ENCODE measurements around the gene CASKIN1.

Gene CASKIN1

DNA sequence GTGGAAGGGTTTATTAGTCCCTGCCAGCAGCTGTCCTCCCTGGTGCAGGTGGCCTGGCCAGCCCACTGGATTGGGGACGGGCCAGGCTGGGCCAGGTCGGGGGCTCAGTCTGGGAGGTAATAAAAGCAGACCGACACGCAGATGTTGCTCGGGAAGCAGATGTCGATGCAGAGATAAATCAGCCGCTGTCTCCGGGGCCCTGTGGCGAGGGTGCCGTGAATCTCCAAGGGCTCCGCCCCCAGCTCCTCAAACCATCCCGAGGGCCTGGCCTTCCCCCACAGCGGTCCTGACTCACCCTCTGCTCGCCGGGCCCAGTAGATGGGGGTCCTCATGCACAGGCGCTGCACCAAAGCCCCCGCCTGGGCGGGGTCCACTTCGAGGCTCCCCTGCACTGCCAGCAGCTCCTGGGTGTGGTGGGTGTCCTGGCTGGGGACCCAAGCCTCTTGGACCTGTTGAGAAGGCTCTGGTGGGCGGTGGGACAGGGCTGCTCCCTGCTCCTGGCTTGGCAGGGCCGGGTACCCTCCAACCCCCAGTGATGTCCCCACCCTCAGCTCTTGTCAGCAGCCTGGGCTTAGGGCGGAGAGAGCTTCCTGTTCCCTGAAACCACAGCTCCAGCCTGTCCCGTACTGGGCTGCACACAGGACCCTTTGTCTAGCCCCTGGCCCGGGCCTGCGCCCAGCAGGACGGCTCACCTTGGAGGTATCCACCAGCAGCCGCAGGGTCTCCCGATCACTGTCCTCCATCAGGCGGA lies 13.0 kb upstream of the CASKIN1 start:
- TF ChIP-seq TCF12 (IDR thresholded peaks at IDR 0.05; ENCODE audit: low read depth) (no peak), CREB1 (IDR thresholded peaks at IDR 0.05; ENCODE audit: low read depth) (no peak), RAD21 (IDR thresholded peaks at IDR 0.05; ENCODE audit: low read depth) (no peak), YY1 (IDR thresholded peaks at IDR 0.05; ENCODE audit: low read depth) (no peak), CEBPB (IDR thresholded peaks at IDR 0.05) (no peak), NFIC (IDR thresholded peaks at IDR 0.05) (no peak), TEAD4 (IDR thresholded peaks at IDR 0.05) (no peak), TAF1 (IDR thresholded peaks at IDR 0.05; ENCODE audit: low read depth) (no peak), FOXM1 (IDR thresholded peaks at IDR 0.05; ENCODE audit: borderline replicate concordance, low read depth) (no peak), EGR1 (IDR thresholded peaks at IDR 0.05) (no peak), EP300 (IDR thresholded peaks at IDR 0.05; ENCODE audit: borderline replicate concordance) (no peak), ZBTB7A (IDR thresholded peaks at IDR 0.05; ENCODE audit: low read depth) (no peak)
- TF ChIP-seq, protein P1, sequence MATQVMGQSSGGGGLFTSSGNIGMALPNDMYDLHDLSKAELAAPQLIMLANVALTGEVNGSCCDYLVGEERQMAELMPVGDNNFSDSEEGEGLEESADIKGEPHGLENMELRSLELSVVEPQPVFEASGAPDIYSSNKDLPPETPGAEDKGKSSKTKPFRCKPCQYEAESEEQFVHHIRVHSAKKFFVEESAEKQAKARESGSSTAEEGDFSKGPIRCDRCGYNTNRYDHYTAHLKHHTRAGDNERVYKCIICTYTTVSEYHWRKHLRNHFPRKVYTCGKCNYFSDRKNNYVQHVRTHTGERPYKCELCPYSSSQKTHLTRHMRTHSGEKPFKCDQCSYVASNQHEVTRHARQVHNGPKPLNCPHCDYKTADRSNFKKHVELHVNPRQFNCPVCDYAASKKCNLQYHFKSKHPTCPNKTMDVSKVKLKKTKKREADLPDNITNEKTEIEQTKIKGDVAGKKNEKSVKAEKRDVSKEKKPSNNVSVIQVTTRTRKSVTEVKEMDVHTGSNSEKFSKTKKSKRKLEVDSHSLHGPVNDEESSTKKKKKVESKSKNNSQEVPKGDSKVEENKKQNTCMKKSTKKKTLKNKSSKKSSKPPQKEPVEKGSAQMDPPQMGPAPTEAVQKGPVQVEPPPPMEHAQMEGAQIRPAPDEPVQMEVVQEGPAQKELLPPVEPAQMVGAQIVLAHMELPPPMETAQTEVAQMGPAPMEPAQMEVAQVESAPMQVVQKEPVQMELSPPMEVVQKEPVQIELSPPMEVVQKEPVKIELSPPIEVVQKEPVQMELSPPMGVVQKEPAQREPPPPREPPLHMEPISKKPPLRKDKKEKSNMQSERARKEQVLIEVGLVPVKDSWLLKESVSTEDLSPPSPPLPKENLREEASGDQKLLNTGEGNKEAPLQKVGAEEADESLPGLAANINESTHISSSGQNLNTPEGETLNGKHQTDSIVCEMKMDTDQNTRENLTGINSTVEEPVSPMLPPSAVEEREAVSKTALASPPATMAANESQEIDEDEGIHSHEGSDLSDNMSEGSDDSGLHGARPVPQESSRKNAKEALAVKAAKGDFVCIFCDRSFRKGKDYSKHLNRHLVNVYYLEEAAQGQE (IDR thresholded peaks at IDR 0.05; ENCODE audit: low read depth) = no peak
- TF ChIP-seq, protein P2, sequence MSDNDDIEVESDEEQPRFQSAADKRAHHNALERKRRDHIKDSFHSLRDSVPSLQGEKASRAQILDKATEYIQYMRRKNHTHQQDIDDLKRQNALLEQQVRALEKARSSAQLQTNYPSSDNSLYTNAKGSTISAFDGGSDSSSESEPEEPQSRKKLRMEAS (IDR thresholded peaks at IDR 0.05) = no peak
- TF ChIP-seq, protein P3, sequence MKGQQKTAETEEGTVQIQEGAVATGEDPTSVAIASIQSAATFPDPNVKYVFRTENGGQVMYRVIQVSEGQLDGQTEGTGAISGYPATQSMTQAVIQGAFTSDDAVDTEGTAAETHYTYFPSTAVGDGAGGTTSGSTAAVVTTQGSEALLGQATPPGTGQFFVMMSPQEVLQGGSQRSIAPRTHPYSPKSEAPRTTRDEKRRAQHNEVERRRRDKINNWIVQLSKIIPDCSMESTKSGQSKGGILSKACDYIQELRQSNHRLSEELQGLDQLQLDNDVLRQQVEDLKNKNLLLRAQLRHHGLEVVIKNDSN (IDR thresholded peaks at IDR 0.05) = no peak

DNA sequence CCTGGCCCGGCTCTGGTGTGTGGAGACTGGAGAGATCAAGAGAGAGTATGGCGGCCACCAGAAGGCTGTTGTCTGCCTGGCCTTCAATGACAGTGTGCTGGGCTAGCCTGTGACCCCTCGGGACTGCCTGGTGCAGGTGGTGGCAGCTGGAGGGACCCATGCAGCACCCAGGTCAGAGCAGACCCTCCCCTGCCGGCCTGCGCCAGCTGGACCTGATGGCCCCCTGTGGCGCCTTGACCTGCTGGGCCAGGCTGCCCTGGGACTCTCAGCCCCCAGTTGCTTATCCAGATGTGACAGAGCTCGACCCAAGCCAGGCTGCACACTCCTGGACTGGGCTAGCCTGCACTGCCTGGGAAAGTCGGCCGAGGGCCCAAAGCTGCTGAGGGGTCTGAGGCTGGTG lies 12.4 kb upstream of the CASKIN1 start:
- TF ChIP-seq ZBTB7A (IDR thresholded peaks at IDR 0.05; ENCODE audit: low read depth) (no peak), TEAD4 (IDR thresholded peaks at IDR 0.05) (no peak), RAD21 (IDR thresholded peaks at IDR 0.05; ENCODE audit: low read depth) (no peak), TCF12 (IDR thresholded peaks at IDR 0.05; ENCODE audit: low read depth) (no peak), EGR1 (IDR thresholded peaks at IDR 0.05) (no peak), EP300 (IDR thresholded peaks at IDR 0.05; ENCODE audit: borderline replicate concordance) (no peak), FOXM1 (IDR thresholded peaks at IDR 0.05; ENCODE audit: borderline replicate concordance, low read depth) (no peak), YY1 (IDR thresholded peaks at IDR 0.05; ENCODE audit: low read depth) (no peak), CEBPB (IDR thresholded peaks at IDR 0.05) (no peak), CREB1 (IDR thresholded peaks at IDR 0.05; ENCODE audit: low read depth) (no peak), TAF1 (IDR thresholded peaks at IDR 0.05; ENCODE audit: low read depth) (no peak)
- TF ChIP-seq, protein P1 (IDR thresholded peaks at IDR 0.05; ENCODE audit: low read depth) = no peak
- TF ChIP-seq, protein P3 (IDR thresholded peaks at IDR 0.05) = no peak
- TF ChIP-seq, protein P2 (IDR thresholded peaks at IDR 0.05) = no peak

DNA sequence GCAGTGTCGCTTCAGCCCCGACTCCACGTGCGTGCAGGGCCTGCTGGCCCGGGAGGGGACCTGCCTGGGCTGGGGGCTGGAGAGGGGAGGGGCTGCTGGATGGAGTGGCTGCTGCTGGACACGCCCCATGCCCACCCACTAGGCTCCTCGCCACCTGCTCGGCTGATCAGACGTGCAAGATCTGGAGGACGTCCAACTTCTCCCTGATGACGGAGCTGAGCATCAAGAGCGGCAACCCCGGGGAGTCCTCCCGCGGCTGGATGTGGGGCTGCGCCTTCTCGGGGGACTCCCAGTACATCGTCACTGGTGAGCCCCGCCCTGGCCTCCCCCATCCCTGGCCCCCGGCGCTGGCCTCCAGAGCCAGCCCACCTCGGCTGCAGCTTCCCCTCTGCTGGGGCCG lies 11.9 kb upstream of the CASKIN1 start:
- TF ChIP-seq FOXM1 (IDR thresholded peaks at IDR 0.05; ENCODE audit: borderline replicate concordance, low read depth) = no peak
- no peak for TF ChIP-seq TCF12 (IDR thresholded peaks at IDR 0.05; ENCODE audit: low read depth)
- TF ChIP-seq, protein P3 (IDR thresholded peaks at IDR 0.05) = no peak

DNA sequence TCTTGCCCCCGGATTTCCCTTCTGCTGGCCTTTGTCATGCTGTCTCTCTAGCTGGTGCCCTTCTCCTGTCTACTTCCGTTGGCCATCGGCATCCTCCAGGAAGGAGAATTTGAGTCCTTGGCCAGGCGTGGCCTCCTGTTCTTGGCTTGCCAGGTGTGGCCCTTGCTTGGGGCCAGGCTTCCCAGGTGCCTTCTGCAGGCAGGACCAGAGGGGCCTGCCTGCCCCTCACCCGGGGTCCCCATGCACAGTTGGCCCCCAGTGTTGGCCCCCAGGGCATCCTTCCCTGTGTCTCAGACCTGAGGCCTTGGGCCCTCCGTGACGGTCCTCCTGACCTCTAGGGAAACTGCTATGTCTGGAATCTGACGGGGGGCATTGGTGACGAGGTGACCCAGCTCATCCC lies 11.5 kb upstream of the CASKIN1 start:
- TF ChIP-seq EP300 (IDR thresholded peaks at IDR 0.05; ENCODE audit: borderline replicate concordance) = no peak
- TF ChIP-seq RAD21 (IDR thresholded peaks at IDR 0.05; ENCODE audit: low read depth) = no peak
- TF ChIP-seq TEAD4 (IDR thresholded peaks at IDR 0.05) = no peak

DNA sequence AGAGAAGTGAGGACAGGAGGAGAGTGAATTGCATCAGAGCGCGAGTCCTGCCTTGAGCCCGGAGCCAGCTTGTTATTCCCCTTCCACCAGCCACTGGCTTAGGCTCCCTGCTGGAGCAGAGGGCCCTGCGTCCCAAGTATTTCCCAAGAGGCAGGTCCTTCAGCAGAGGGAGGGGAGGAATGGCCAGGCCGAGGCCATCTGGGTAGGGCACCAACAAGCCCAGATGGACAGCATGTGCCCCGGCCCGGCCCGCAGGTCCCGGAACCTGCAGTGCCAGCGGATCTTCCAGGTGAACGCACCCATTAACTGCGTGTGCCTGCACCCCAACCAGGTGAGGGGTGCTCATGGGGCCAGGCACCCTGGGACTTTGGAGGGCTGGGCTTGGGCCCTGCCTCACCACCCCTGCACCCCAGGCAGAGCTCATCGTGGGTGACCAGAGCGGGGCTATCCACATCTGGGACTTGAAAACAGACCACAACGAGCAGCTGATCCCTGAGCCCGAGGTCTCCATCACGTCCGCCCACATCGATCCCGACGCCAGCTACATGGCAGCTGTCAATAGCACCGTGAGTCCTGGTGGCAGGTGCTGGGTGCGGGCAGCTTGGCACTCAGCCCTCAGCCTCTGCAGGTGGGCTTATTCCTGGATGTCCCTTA lies 10.5 kb upstream of the CASKIN1 start:
- TF ChIP-seq, protein P3 (IDR thresholded peaks at IDR 0.05) = no peak
- TF ChIP-seq CREB1 (IDR thresholded peaks at IDR 0.05; ENCODE audit: low read depth) (no peak), TCF12 (IDR thresholded peaks at IDR 0.05; ENCODE audit: low read depth) (no peak), NFIC (IDR thresholded peaks at IDR 0.05) (no peak), CEBPB (IDR thresholded peaks at IDR 0.05) (no peak), FOXM1 (IDR thresholded peaks at IDR 0.05; ENCODE audit: borderline replicate concordance, low read depth) (no peak), TAF1 (IDR thresholded peaks at IDR 0.05; ENCODE audit: low read depth) (no peak), YY1 (IDR thresholded peaks at IDR 0.05; ENCODE audit: low read depth) (no peak), RAD21 (IDR thresholded peaks at IDR 0.05; ENCODE audit: low read depth) (no peak), EGR1 (IDR thresholded peaks at IDR 0.05) (no peak)

All from Ishikawa (cell line).